ENCODE measurements around the gene FMNL2.

The FMNL2 gene

GRCh38 chr2:152427902-152428301, 92.9 kb downstream of the FMNL2 start:
- H3K27me3 ChIP-seq (ENCODE audit: insufficient read depth, low read depth, severe bottlenecking) = no peaks in the 10 kb centered on the region
- DNase-seq = no peak
- no peak overlapping the region for H3K4me3 ChIP-seq (ENCODE audit: low read depth, low read length)
- H3K9me3 ChIP-seq (ENCODE audit: severe bottlenecking) = peaks cover 3% of the 10 kb centered on the region
- TF ChIP-seq CTCF (IDR thresholded peaks at IDR 0.05; ENCODE audit: low read depth, low read length) = no peak
- no peak overlapping the region for H3K27ac ChIP-seq
- H3K36me3 ChIP-seq = no peaks in the 10 kb centered on the region

- no peak overlapping the region for H3K4me3 ChIP-seq (ENCODE audit: low read depth, low read length)
- no peak for TF ChIP-seq CTCF (IDR thresholded peaks at IDR 0.05; ENCODE audit: low read depth, low read length)
- H3K9me3 ChIP-seq (ENCODE audit: severe bottlenecking) = peaks cover 3% of the 10 kb centered on the region
Observed at GRCh38 chr2:152428800-152429582, 94.0 kb downstream of the FMNL2 start.

GRCh38 chr2:152430876-152431275, 95.9 kb downstream of the FMNL2 start:
- peaks cover 3% of the 10 kb centered on the region for H3K9me3 ChIP-seq (ENCODE audit: severe bottlenecking)
- no peaks in the 10 kb centered on the region for H3K36me3 ChIP-seq
- peak overlapping the region; percentile 90 for H3K27ac ChIP-seq
- no peak for DNase-seq
- no peak overlapping the region for H3K4me3 ChIP-seq (ENCODE audit: low read depth, low read length)
- no peaks in the 10 kb centered on the region for H3K27me3 ChIP-seq (ENCODE audit: insufficient read depth, low read depth, severe bottlenecking)
- TF ChIP-seq CTCF (IDR thresholded peaks at IDR 0.05; ENCODE audit: low read depth, low read length) = no peak

More at GRCh38 chr2:152428800-152429582, 94.0 kb downstream of the FMNL2 start:
- H3K27me3 ChIP-seq (ENCODE audit: insufficient read depth, low read depth, severe bottlenecking) = no peaks in the 10 kb centered on the region
- H3K36me3 ChIP-seq = no peaks in the 10 kb centered on the region
- no peak for DNase-seq
- no peak overlapping the region for H3K27ac ChIP-seq

GRCh38 chr2:152431370-152432098, 96.6 kb downstream of the FMNL2 start:
- TF ChIP-seq CTCF (IDR thresholded peaks at IDR 0.05; ENCODE audit: low read depth, low read length) = no peak
- DNase-seq = peak; percentile 37
- no peaks in the 10 kb centered on the region for H3K27me3 ChIP-seq (ENCODE audit: insufficient read depth, low read depth, severe bottlenecking)
- peaks cover 3% of the 10 kb centered on the region for H3K9me3 ChIP-seq (ENCODE audit: severe bottlenecking)
- H3K4me3 ChIP-seq (ENCODE audit: low read depth, low read length) = peak overlapping the region; percentile 5; the same call in 1 of the 2 replicates
- peak overlapping the region; percentile 90 for H3K27ac ChIP-seq
- no peaks in the 10 kb centered on the region for H3K36me3 ChIP-seq

GRCh38 chr2:152432206-152432653, 97.3 kb downstream of the FMNL2 start:
- Histone ChIP-seq H3K27ac (peak overlapping the region; percentile 90), H3K27me3 (ENCODE audit: insufficient read depth, low read depth, severe bottlenecking) (no peaks in the 10 kb centered on the region)
- TF ChIP-seq CTCF (IDR thresholded peaks at IDR 0.05; ENCODE audit: low read depth, low read length) = no peak

More at GRCh38 chr2:152432206-152432653, 97.3 kb downstream of the FMNL2 start:
- H3K4me3 ChIP-seq (ENCODE audit: low read depth, low read length) = peak overlapping the region; percentile 20; the same call in 1 of the 2 replicates
- DNase-seq = peak; percentile 83
- no peaks in the 10 kb centered on the region for H3K9me3 ChIP-seq (ENCODE audit: severe bottlenecking)
- H3K36me3 ChIP-seq = no peaks in the 10 kb centered on the region
